H1 (cell line): ENCODE measurements around the gene FTL. TPM values are rescaled to one million over a fixed set of nuclear protein-coding genes. Genes with fewer than 3 reads are reported as not detected.

Source experiments
- CTCF ChIA-PET: fragments of 300-600 bp; sonication (Branson Sonifier 250); formaldehyde crosslinking; loops from one replicate; lab custom pipeline; 2021; ENCODE audit not compliant: partially characterized antibody; lab: Charles Lee
- POLR2A ChIA-PET: fragments of 300-600 bp; sonication (Branson Sonifier 250); formaldehyde crosslinking; loops from one replicate; lab custom pipeline; 2021; ENCODE audit warnings: inconsistent platforms; ENCODE audit not compliant: partially characterized antibody; lab: Charles Lee
- DNase-seq, 2 experiments: peaks; one replicate each; pipeline versions ENCODE4 v3.0.0 to v3.0.0-alpha.2; 2010 to 2022; ENCODE audit warnings: low spot score in 2 of 2, low read depth in 1 of 2, mixed read lengths in 1 of 2
- FAIRE-seq: peaks from 2 replicates; lab custom pipeline; 2011; peaks lifted over from hg19 to GRCh38; lab: Jason Lieb, UNC
- H2AFZ ChIP-seq: 2 replicates; pipeline ENCODE4 v1.8.1; 2012; ENCODE audit warnings: low read length, inconsistent platforms
- H2AK5ac ChIP-seq: 2 replicates; pipeline ENCODE4 v1.6.1; 2013; ENCODE audit warnings: low read depth, low read length
- H2BK120ac ChIP-seq: replicated peaks from 2 replicates; pipeline ENCODE3; 2013; ENCODE audit warnings: low read depth, low read length, inconsistent platforms
- H2BK12ac ChIP-seq: 2 replicates; pipeline ENCODE4 v1.6.1; 2013; ENCODE audit warnings: low read depth, low read length
- H2BK15ac ChIP-seq: 2 replicates; pipeline ENCODE4 v1.6.1; 2013; ENCODE audit warnings: low read length
- H2BK20ac ChIP-seq: 2 replicates; pipeline ENCODE4 v1.6.1; 2013; ENCODE audit warnings: low read length
- H2BK5ac ChIP-seq: 2 replicates; pipeline ENCODE4 v1.6.1; 2013; ENCODE audit warnings: low read depth, low read length
- H3K14ac ChIP-seq: 2 replicates; pipeline ENCODE4 v1.6.1; 2013; ENCODE audit warnings: inconsistent platforms; ENCODE audit not compliant: insufficient read length
- H3K18ac ChIP-seq: 2 replicates; pipeline ENCODE4 v1.6.1; 2013; ENCODE audit warnings: low read length; ENCODE audit errors: extremely low read depth
- H3K23ac ChIP-seq: 2 replicates; pipeline ENCODE4 v1.6.1; 2013; ENCODE audit warnings: inconsistent platforms; ENCODE audit not compliant: insufficient read length
- H3K23me2 ChIP-seq: 2 replicates; pipeline ENCODE4 v1.6.1; 2013; ENCODE audit warnings: low read depth, low read length
- H3K27ac ChIP-seq: 2 replicates; pipeline ENCODE4 v1.6.1; 2011; ENCODE audit warnings: low read depth, low read length, inconsistent platforms
- H3K27me3 ChIP-seq, 4 experiments: replicated peaks in 1 of 4; 1 replicate in 1 of 4; 2 replicates in 3 of 4; pipeline versions ENCODE4 v1.6.1 to v1.8.1; 2011 to 2013; ENCODE audit warnings: low read length in 3 of 4, mild to moderate bottlenecking in 3 of 4, inconsistent platforms in 2 of 4, mixed read lengths in 2 of 4, moderate library complexity in 1 of 4; ENCODE audit not compliant: control insufficient read depth in 3 of 4, insufficient read depth in 3 of 4; ENCODE audit errors: extremely low read depth in 1 of 4
- H3K36me3 ChIP-seq, 4 experiments: 2 replicates each; pipeline versions ENCODE4 v1.6.1 to v1.8.1; 2011 to 2013; ENCODE audit warnings: mild to moderate bottlenecking in 4 of 4, low read length in 3 of 4, moderate library complexity in 2 of 4, control low read depth in 1 of 4, inconsistent platforms in 1 of 4; ENCODE audit not compliant: insufficient read depth in 4 of 4, control insufficient read depth in 2 of 4
- H3K4ac ChIP-seq: replicated peaks from 2 replicates; pipeline ENCODE3; 2013; ENCODE audit warnings: low read length, low read depth, mixed read lengths, inconsistent platforms; ENCODE audit not compliant: insufficient read length
- H3K4me1 ChIP-seq, 4 experiments: replicated peaks in 1 of 4; 1 replicate in 1 of 4; 2 replicates in 3 of 4; pipeline versions ENCODE4 v1.6.1 to v1.8.1; 2011 to 2013; ENCODE audit warnings: low read length in 3 of 4, inconsistent platforms in 2 of 4, mixed read lengths in 1 of 4; ENCODE audit not compliant: insufficient read depth in 4 of 4, control insufficient read depth in 3 of 4
- H3K4me2 ChIP-seq, 2 experiments: 2 replicates each; pipeline versions ENCODE4 v1.6.1 to v1.8.1; 2011 to 2013; ENCODE audit warnings: low read depth in 2 of 2, low read length in 2 of 2, control low read depth in 1 of 2, inconsistent platforms in 1 of 2, mild to moderate bottlenecking in 1 of 2; ENCODE audit not compliant: insufficient read depth in 1 of 2
- H3K4me3 ChIP-seq, 4 experiments: fragments of 200-600, 300-600 bp in 1 of 4; sonication (generic), shearing (Covaris generic), sonication (Bioruptor Twin) in 1 of 4; 2 replicates each; pipeline versions ENCODE4 v1.5.1 to v1.8.1; 2011 to 2016; ENCODE audit warnings: low read length in 4 of 4, low read depth in 3 of 4, control low read depth in 2 of 4, inconsistent platforms in 2 of 4, mild to moderate bottlenecking in 2 of 4, mixed read lengths in 1 of 4, moderate library complexity in 1 of 4; ENCODE audit not compliant: insufficient read depth in 2 of 4; ENCODE audit errors: extremely low read depth in 1 of 4
- H3K56ac ChIP-seq: replicated peaks from 2 replicates; pipeline ENCODE3; 2013; ENCODE audit warnings: low read depth, mild to moderate bottlenecking, mixed read lengths, low read length, inconsistent platforms; ENCODE audit not compliant: insufficient read length
- H3K79me1 ChIP-seq: 2 replicates; pipeline ENCODE4 v1.6.1; 2013; ENCODE audit warnings: low read depth, low read length, control low read depth
- H3K79me2 ChIP-seq, 2 experiments: 2 replicates each; pipeline versions ENCODE4 v1.6.1 to v1.8.1; 2012 to 2013; ENCODE audit warnings: low read length in 2 of 2, mild to moderate bottlenecking in 2 of 2, inconsistent platforms in 1 of 2; ENCODE audit not compliant: insufficient read depth in 2 of 2, control insufficient read depth in 1 of 2
- H3K9ac ChIP-seq, 4 experiments: replicated peaks in 1 of 4; 1 replicate in 1 of 4; 2 replicates in 3 of 4; pipeline versions ENCODE4 v1.6.1 to v1.8.1; 2011 to 2013; ENCODE audit warnings: low read depth in 3 of 4, low read length in 3 of 4, control low read depth in 2 of 4, mild to moderate bottlenecking in 2 of 4, moderate library complexity in 2 of 4, inconsistent platforms in 1 of 4; ENCODE audit errors: extremely low read depth in 1 of 4
- H3K9me3 ChIP-seq, 2 experiments: 2 replicates each; pipeline versions ENCODE4 v1.6.1 to v1.8.1; 2012 to 2013; ENCODE audit warnings: mild to moderate bottlenecking in 2 of 2, moderate library complexity in 2 of 2, control low read depth in 1 of 2, inconsistent platforms in 1 of 2, low read depth in 1 of 2, low read length in 1 of 2, mixed read lengths in 1 of 2; ENCODE audit not compliant: insufficient read depth in 2 of 2
- H4K20me1 ChIP-seq, 2 experiments: replicated peaks in 1 of 2; 2 replicates each; pipeline versions ENCODE3 to v1.8.1; 2011 to 2013; ENCODE audit warnings: inconsistent platforms in 2 of 2, low read length in 2 of 2, mild to moderate bottlenecking in 1 of 2; ENCODE audit not compliant: insufficient read depth in 2 of 2, control insufficient read depth in 1 of 2
- H4K5ac ChIP-seq: 2 replicates; pipeline ENCODE4 v1.6.1; 2013; ENCODE audit warnings: low read length, low read depth, mixed read lengths, inconsistent platforms; ENCODE audit not compliant: insufficient read length
- H4K8ac ChIP-seq: 2 replicates; pipeline ENCODE4 v1.8.0; 2013; ENCODE audit warnings: mild to moderate bottlenecking, moderate library complexity, low read length, inconsistent platforms; ENCODE audit not compliant: insufficient read depth; ENCODE audit errors: extremely low read depth
- H4K91ac ChIP-seq: replicated peaks from 2 replicates; pipeline ENCODE3; 2013; ENCODE audit warnings: low read length, mixed read lengths, inconsistent platforms; ENCODE audit not compliant: insufficient read length
- EP300 ChIP-seq, 2 experiments: IDR thresholded peaks; 1 replicate in 1 of 2; 2 replicates in 1 of 2; pipeline ENCODE4 v1.6.1; 2011 to 2012; ENCODE audit warnings: low read depth in 2 of 2, low read length in 2 of 2, mild to moderate bottlenecking in 2 of 2, borderline replicate concordance in 1 of 2, inconsistent platforms in 1 of 2, moderate library complexity in 1 of 2
- EZH2 ChIP-seq: fragments of 200-600 bp; sonication (generic); IDR thresholded peaks from 2 replicates; pipeline ENCODE4 v1.7.1; 2012; ENCODE audit warnings: low read depth, mild to moderate bottlenecking, moderate library complexity, low read length, inconsistent platforms; ENCODE audit not compliant: severe bottlenecking
- JUN ChIP-seq: IDR thresholded peaks from 2 replicates; pipeline ENCODE4 v1.6.1; 2011; ENCODE audit warnings: low read depth, mild to moderate bottlenecking, improper control_type of control experiment, low read length
- WGBS, 2 experiments: shearing (Covaris generic) in 1 of 2; methylation state at CpG; one replicate each; pipeline versions ENCODE4 v1.1.6 to v1.1.7; 2013 to 2015; ENCODE audit warnings: low lambda C conversion rate in 2 of 2, mixed read lengths in 2 of 2, inconsistent platforms in 1 of 2, low coverage in 1 of 2, missing lambda C conversion rate in 1 of 2; ENCODE audit not compliant: insufficient replicate concordance in 2 of 2, insufficient coverage in 1 of 2, insufficient read length in 1 of 2; ENCODE audit errors: extremely low coverage in 1 of 2, missing lambda C conversion rate in 1 of 2; 5-methylcytosine and 5-hydroxymethylcytosine counted together
- polyA plus RNA-seq, 7 experiments: library from polyadenylated mRNA; depleted of rRNA in 3 of 7; stranded (reverse) in 5 of 7; unstranded in 2 of 7; fragments of >200 nt in 5 of 7; fragments of 200-250 nt in 2 of 7; gene quantifications; 1 replicate in 5 of 7; 2 replicates in 1 of 7; 4 replicates in 1 of 7; pipeline versions ENCODE4 v1.2.1 to v1.2.3, GENCODE V29; 2011 to 2013; ENCODE audit warnings: missing spikeins in 2 of 7, mixed read lengths in 2 of 7
- total RNA-seq: library from RNA; stranded (reverse); fragmentation: NEBNext Ultra II Directional; extraction: Animal tissue kit (Norgen Biotek cat#: 25700); gene quantifications from 2 replicates; pipeline ENCODE4 v1.2.1, GENCODE V29; 2021

FTL gene
- total and polyA plus RNA-seq, 2 of the 8 experiments (the other 6 are each of a cell fraction or from before 2014, with no cell fraction given), result 1,751 to 2,427 TPM

- DNase-seq (no peak), FAIRE-seq (no peak)
- ChIA-PET CTCF (interaction anchor here (1.1 to 6.2 kb wide), 2 partner anchors 13 to 48 kb away, joined by 3 to 66 read pairs; no protein-coding TSS in a partner anchor), POLR2A (interaction anchor here (2.9 kb wide), 1 partner anchor 11 kb away, joined by 11 read pairs; no protein-coding TSS in a partner anchor)
- H3K23ac ChIP-seq, result no peak overlapping the region
- no peak overlapping the region for H2AFZ ChIP-seq
- H4K91ac ChIP-seq, result no peak overlapping the region
- no peak overlapping the region for H3K4me3 ChIP-seq
- H3K4me2 ChIP-seq, result no peak overlapping the region
- H2BK15ac ChIP-seq, result no peak overlapping the region
- no peaks in the 10 kb centered on the region for H3K79me2 ChIP-seq
- H3K14ac ChIP-seq, result no peak overlapping the region
- no peak overlapping the region for H3K9ac ChIP-seq
- H3K27ac ChIP-seq, result no peak overlapping the region
- H2BK5ac ChIP-seq, result no peak overlapping the region
- H2BK20ac ChIP-seq, result no peak overlapping the region
- H3K4ac ChIP-seq, result no peak overlapping the region
- H3K18ac ChIP-seq, result no peak overlapping the region
- WGBS, 2 experiments, result 89% methylated on average over 17 of the region's 17 CpGs; no CpG with 5 or more reads in 1 of the 2 experiments
- peaks cover 15 to 42% (median 31%) of the 10 kb centered on the region in 4 experiments; a peak in 7 of 8 replicates for H3K36me3 ChIP-seq
- H3K79me1 ChIP-seq, result peaks cover 1% of the 10 kb centered on the region; the same call in 1 of the 2 replicates
- H4K8ac ChIP-seq, result no peak overlapping the region
- H3K4me1 ChIP-seq, result no peaks in the 10 kb centered on the region
- H3K27me3 ChIP-seq, result no peaks in the 10 kb centered on the region
- peaks cover 3 to 9% of the 10 kb centered on the region in 2 experiments for H4K20me1 ChIP-seq
- H3K9me3 ChIP-seq, result no peaks in the 10 kb centered on the region
- no peak overlapping the region for H3K56ac ChIP-seq
- H2AK5ac ChIP-seq, result no peak overlapping the region
- H4K5ac ChIP-seq, result no peak overlapping the region
- H2BK12ac ChIP-seq, result no peak overlapping the region
- no peak overlapping the region for H2BK120ac ChIP-seq
- no peaks in the 10 kb centered on the region for H3K23me2 ChIP-seq
- TF ChIP-seq EP300 (IDR thresholded peaks at IDR 0.05; ENCODE audit: borderline replicate concordance in 1 of 2, low read depth in 2 of 2, low read length in 2 of 2), result no peak
- TF ChIP-seq EZH2, result no peak
- no peak for TF ChIP-seq JUN
These were observed 46.1 kb downstream of the FTL start for GRCh38 chr19:49011194-49011593.
